ENCODE data around the gene KCNJ1. TPM values are rescaled to one million over a fixed set of nuclear protein-coding genes. Genes with fewer than 3 reads are reported as not detected.

Gene KCNJ1
- total RNA-seq, 1 experiment from 2014 or later, result not detected

GRCh38 chr11:128854841-128855240, 12.3 kb downstream of the KCNJ1 start:
- no peak for DNase-seq (ENCODE audit: low read depth)

GRCh38 chr11:128853559-128853958, 13.5 kb downstream of the KCNJ1 start:
- no peak for DNase-seq (ENCODE audit: low read depth)

GRCh38 chr11:128852327-128853023, 14.6 kb downstream of the KCNJ1 start:
- DNase-seq (ENCODE audit: low read depth), result no peak

GRCh38 chr11:128848815-128849455, 18.2 kb downstream of the KCNJ1 start:
- DNase-seq (ENCODE audit: low read depth), result peak; percentile 38

- DNase-seq (ENCODE audit: low read depth), result no peak
Measured at GRCh38 chr11:128846985-128847384, 20.1 kb downstream of the KCNJ1 start.

GRCh38 chr11:128845334-128845780, 21.7 kb downstream of the KCNJ1 start:
- DNase-seq (ENCODE audit: low read depth), result no peak

GRCh38 chr11:128843198-128843785, 23.8 kb downstream of the KCNJ1 start:
- DNase-seq (ENCODE audit: low read depth), result no peak

GRCh38 chr11:128841461-128842072, 25.5 kb downstream of the KCNJ1 start:
- DNase-seq (ENCODE audit: low read depth), result no peak

- no peak for DNase-seq (ENCODE audit: low read depth)
Measured at GRCh38 chr11:128840783-128841182, 26.3 kb downstream of the KCNJ1 start.

- DNase-seq (ENCODE audit: low read depth), result no peak
Measured at GRCh38 chr11:128840137-128840536, 27.0 kb downstream of the KCNJ1 start.

- no peak for DNase-seq (ENCODE audit: low read depth)
Measured at GRCh38 chr11:128839081-128839480, 28.0 kb downstream of the KCNJ1 start.

- DNase-seq (ENCODE audit: low read depth), result peak; percentile 40
Measured at GRCh38 chr11:128837627-128838026, 29.5 kb downstream of the KCNJ1 start.

- DNase-seq (ENCODE audit: low read depth), result no peak
Measured at GRCh38 chr11:128835741-128836430, 31.2 kb downstream of the KCNJ1 start.

GRCh38 chr11:128834157-128834556, 32.9 kb downstream of the KCNJ1 start:
- DNase-seq (ENCODE audit: low read depth), result no peak

- no peak for DNase-seq (ENCODE audit: low read depth)
Measured at GRCh38 chr11:128832121-128832497, 35.0 kb downstream of the KCNJ1 start.

- DNase-seq (ENCODE audit: low read depth), result peak; percentile 79
Measured at GRCh38 chr11:128831174-128832120, 35.6 kb downstream of the KCNJ1 start.

GRCh38 chr11:128830290-128831173, 36.6 kb downstream of the KCNJ1 start:
- no peak for DNase-seq (ENCODE audit: low read depth)

GRCh38 chr11:128828350-128828749, 38.7 kb downstream of the KCNJ1 start:
- peak; percentile 72 for DNase-seq (ENCODE audit: low read depth)

- DNase-seq (ENCODE audit: low read depth), result no peak
Measured at GRCh38 chr11:128827191-128827893, 39.8 kb downstream of the KCNJ1 start.
